ENCODE data around the gene ZNF3. TPM values are rescaled to one million over a fixed set of nuclear protein-coding genes. Genes with fewer than 3 reads are reported as not detected.

The ZNF3 gene
- total and polyA plus RNA-seq, 2 donors: 20.1 to 25.9 TPM

DNA sequence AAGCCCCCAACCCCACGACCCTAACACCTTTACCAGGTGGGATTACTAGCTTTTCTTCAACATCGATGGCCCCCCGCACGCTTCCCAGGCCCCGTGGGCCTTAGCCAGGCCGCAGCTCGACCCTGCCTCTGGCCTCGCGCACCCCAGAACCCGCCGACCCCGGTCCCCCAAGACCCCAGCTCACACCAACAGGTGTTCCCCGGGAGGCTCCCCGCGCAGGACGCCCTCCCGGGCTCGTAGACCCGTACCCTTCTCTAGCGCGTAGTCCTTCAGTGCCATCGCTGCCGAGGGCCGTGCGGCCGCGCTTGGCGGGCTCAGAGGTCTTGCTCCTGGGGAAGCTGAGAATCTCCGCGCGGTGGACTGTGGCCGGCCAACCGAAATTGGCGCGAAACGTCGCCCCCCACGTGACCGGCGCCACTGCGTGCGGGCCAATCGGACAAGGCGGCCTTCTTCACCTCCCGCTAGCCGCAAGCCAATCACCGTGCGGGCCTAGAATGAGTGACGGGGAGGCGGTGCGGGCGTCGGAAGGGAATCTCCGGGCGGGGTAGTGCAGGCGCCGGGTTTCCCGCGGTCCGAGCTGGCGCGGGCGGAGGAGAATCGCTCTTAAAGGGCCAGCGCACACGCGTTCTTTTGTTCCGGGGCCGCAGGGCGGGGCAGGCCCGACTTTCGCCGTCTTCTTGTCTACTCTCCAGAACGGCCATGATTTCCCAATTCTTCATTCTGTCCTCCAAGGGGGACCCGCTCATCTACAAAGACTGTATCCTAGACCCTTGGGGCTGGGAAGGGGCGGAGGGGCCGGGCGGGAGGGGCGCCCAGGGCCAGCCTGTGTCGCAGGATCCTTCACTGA lies 19.7 kb upstream of the ZNF3 start, which contains the start of the genes AP4M1 and MCM7:
TSS of gene AP4M1 (plus strand) at position 628 of the 847 bp plus-strand sequence. CDS start at position 700, 72 bp downstream.
TSS of gene MCM7 (minus strand) at position 382 of the 847 bp plus-strand sequence. CDS start at position 279, 103 bp downstream.
- Histone ChIP-seq H3K36me3 (ENCODE audit: control insufficient read depth in 2 of 2, insufficient read depth in 2 of 2, low read length in 1 of 2) (peaks cover 54 to 64% of the 10 kb centered on the region in 2 donors), H3K4me3 (ENCODE audit: low read length in 2 of 2) (peak within 1 kb of the TSS; percentile 64 to 91), H3K27me3 (ENCODE audit: control insufficient read depth in 2 of 2, insufficient read depth in 1 of 2, low read length in 1 of 2) (no peaks in the 10 kb centered on the region), H3K9me3 (ENCODE audit: control insufficient read depth in 2 of 2, insufficient read depth in 1 of 2, low read length in 1 of 2) (peaks cover 0 to 10% of the 10 kb centered on the region in 2 donors), H3K4me1 (ENCODE audit: control insufficient read depth in 2 of 2, insufficient read depth in 2 of 2, low read length in 2 of 2) (peaks cover 9 to 31% of the 10 kb centered on the region in 2 donors), H3K27ac (ENCODE audit: low read depth in 1 of 2, low read length in 1 of 2) (peak within 1 kb of the TSS; percentile 84 to 90)
- whole genome bisulfite sequencing: under 1% methylated on average over 80 of the region's 80 CpGs
- DNase-seq (ENCODE audit: low read depth in 6 of 9, low spot score in 9 of 9): peak; percentile 86 to 98 (median 92)

DNA sequence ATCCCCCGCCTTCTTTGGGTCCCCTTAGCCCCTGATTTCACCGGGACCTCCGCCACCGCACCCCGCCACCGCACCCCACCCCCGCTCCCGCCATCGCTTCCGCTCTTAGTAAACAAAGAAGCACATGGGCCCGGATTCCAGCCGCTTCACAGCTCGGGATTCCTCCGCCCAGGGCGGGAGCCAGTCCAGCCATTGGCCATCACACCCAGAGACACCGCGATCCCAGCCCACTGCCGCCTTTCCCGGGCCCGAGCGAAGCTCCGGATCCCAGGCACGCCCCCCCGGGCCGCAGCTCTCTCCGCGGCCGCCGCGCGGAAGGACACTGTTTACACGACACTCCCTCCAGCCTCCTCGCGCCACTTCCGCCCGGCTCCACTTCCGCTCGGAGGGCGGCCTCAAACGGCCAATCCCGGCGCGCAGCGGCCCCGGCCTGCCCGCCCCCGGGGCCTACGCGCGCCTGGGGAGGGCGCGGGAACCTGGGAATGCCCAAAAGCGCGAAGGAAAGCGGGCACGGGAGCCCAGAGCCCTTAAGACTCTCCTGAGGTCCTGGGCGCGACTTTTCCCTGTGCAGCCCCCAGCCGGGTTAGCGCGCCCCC lies 19.0 kb upstream of the ZNF3 start:
- peak in 8 of 9 donors; percentile 68 to 97 (median 91) for DNase-seq (ENCODE audit: low read depth in 6 of 9, low spot score in 9 of 9)
- H3K27me3 ChIP-seq (ENCODE audit: control insufficient read depth in 2 of 2, insufficient read depth in 1 of 2, low read length in 1 of 2): no peaks in the 10 kb centered on the region
- peaks cover 9 to 31% of the 10 kb centered on the region in 2 donors for H3K4me1 ChIP-seq (ENCODE audit: control insufficient read depth in 2 of 2, insufficient read depth in 2 of 2, low read length in 2 of 2)
- H3K27ac ChIP-seq (ENCODE audit: low read depth in 1 of 2, low read length in 1 of 2): peak overlapping the region; percentile 43 to 90
- under 1% methylated on average over 61 of the region's 61 CpGs for WGBS
- peaks cover 0 to 12% of the 10 kb centered on the region in 2 donors for H3K9me3 ChIP-seq (ENCODE audit: control insufficient read depth in 2 of 2, insufficient read depth in 1 of 2, low read length in 1 of 2)
- peak overlapping the region; percentile 64 to 91 for H3K4me3 ChIP-seq (ENCODE audit: low read length in 2 of 2)
- peaks cover 54 to 65% of the 10 kb centered on the region in 2 donors for H3K36me3 ChIP-seq (ENCODE audit: control insufficient read depth in 2 of 2, insufficient read depth in 2 of 2, low read length in 1 of 2)

DNA sequence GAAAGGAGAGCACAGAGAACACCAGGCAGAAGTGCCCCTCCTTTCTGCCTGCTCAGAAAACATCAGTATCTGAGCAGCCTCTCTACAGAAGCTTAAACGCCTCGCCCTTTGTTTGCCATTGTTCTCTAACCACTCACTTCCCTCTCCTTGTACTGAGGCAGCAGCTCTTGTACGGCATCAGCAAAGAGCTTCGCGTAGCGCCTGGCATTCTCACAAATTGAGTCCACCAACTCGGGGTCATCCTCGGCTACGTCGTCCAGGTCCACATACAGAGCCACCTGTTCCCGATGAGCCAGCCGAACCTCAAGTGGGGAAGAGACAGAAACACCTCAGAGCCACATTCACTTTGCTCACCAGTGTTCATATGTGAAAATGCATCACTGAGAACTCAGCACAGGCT lies 17.9 kb upstream of the ZNF3 start:
- 84% methylated on average over 12 of the region's 12 CpGs for WGBS
- H3K9me3 ChIP-seq (ENCODE audit: control insufficient read depth in 2 of 2, insufficient read depth in 1 of 2, low read length in 1 of 2): peaks cover 0 to 12% of the 10 kb centered on the region in 2 donors
- peak overlapping the region; percentile 52 to 68 for H3K27ac ChIP-seq (ENCODE audit: low read depth in 1 of 2, low read length in 1 of 2)
- H3K36me3 ChIP-seq (ENCODE audit: control insufficient read depth in 2 of 2, insufficient read depth in 2 of 2, low read length in 1 of 2): peaks cover 55 to 68% of the 10 kb centered on the region in 2 donors
- DNase-seq (ENCODE audit: low read depth in 6 of 9, low spot score in 9 of 9): peak in 1 of 9 donors; percentile 34
- H3K27me3 ChIP-seq (ENCODE audit: control insufficient read depth in 2 of 2, insufficient read depth in 1 of 2, low read length in 1 of 2): no peaks in the 10 kb centered on the region
- peaks cover 9 to 31% of the 10 kb centered on the region in 2 donors for H3K4me1 ChIP-seq (ENCODE audit: control insufficient read depth in 2 of 2, insufficient read depth in 2 of 2, low read length in 2 of 2)
- peak overlapping the region; percentile 64 to 91 for H3K4me3 ChIP-seq (ENCODE audit: low read length in 2 of 2)

DNA sequence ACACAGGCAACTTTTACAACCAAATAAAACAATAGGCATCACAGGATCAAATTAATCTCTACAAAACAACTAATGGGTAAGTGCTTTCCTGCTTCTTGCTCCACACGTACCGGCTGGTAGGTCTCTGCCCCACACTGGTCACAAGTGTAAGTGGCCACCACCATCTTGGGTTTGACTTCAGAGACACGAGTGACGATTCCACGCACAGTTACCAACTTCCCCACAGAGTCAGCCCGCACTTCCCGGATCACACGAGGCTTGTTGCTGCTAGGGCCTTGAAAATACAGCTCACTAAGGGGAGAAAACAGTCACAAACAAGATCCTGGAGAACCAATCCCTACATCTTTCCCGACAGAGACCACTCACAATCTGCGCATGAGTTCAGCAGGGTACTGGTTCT lies 17.4 kb upstream of the ZNF3 start:
- Histone ChIP-seq H3K9me3 (ENCODE audit: control insufficient read depth in 2 of 2, insufficient read depth in 1 of 2, low read length in 1 of 2) (peaks cover 0 to 12% of the 10 kb centered on the region in 2 donors), H3K4me3 (ENCODE audit: low read length in 2 of 2) (no peak overlapping the region), H3K27ac (ENCODE audit: low read depth in 1 of 2, low read length in 1 of 2) (peak overlapping the region; percentile 52 to 68), H3K36me3 (ENCODE audit: control insufficient read depth in 2 of 2, insufficient read depth in 2 of 2, low read length in 1 of 2) (peaks cover 55 to 70% of the 10 kb centered on the region in 2 donors), H3K4me1 (ENCODE audit: control insufficient read depth in 2 of 2, insufficient read depth in 2 of 2, low read length in 2 of 2) (peaks cover 9 to 31% of the 10 kb centered on the region in 2 donors), H3K27me3 (ENCODE audit: control insufficient read depth in 2 of 2, insufficient read depth in 1 of 2, low read length in 1 of 2) (no peaks in the 10 kb centered on the region)
- no peak for DNase-seq (ENCODE audit: low read depth in 6 of 9, low spot score in 9 of 9)
- 97% methylated on average over 10 of the region's 10 CpGs for WGBS

DNA sequence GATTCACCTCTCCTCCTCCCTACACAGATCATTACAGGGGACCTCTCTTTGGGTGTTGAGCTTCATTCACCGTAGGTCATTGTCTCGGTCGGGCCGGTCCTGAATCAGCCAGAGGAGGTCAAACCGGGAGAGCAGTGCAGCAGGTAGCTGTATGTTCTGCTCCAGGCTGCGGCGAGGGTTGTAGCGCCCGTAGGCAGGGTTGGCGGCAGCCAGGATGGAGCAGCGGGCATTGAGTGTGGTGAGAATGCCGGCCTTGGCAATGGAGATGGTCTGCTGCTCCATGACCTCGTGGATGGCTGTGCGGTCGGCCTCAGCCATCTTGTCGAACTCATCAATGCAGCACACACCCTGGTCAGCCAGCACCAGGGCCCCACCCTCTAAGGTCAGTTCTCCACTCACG lies 14.2 kb upstream of the ZNF3 start:
- peaks cover 82 to 94% of the 10 kb centered on the region in 2 donors for H3K36me3 ChIP-seq (ENCODE audit: control insufficient read depth in 2 of 2, insufficient read depth in 2 of 2, low read length in 1 of 2)
- H3K27ac ChIP-seq (ENCODE audit: low read depth in 1 of 2, low read length in 1 of 2): no peak overlapping the region
- H3K27me3 ChIP-seq (ENCODE audit: control insufficient read depth in 2 of 2, insufficient read depth in 1 of 2, low read length in 1 of 2): no peaks in the 10 kb centered on the region
- H3K4me1 ChIP-seq (ENCODE audit: control insufficient read depth in 2 of 2, insufficient read depth in 2 of 2, low read length in 2 of 2): peaks cover 9 to 17% of the 10 kb centered on the region in 2 donors
- 98% methylated on average over 17 of the region's 17 CpGs for WGBS
- no peak overlapping the region for H3K4me3 ChIP-seq (ENCODE audit: low read length in 2 of 2)
- peaks cover 0 to 7% of the 10 kb centered on the region in 2 donors for H3K9me3 ChIP-seq (ENCODE audit: control insufficient read depth in 2 of 2, insufficient read depth in 1 of 2, low read length in 1 of 2)
- no peak for DNase-seq (ENCODE audit: low read depth in 6 of 9, low spot score in 9 of 9)

DNA sequence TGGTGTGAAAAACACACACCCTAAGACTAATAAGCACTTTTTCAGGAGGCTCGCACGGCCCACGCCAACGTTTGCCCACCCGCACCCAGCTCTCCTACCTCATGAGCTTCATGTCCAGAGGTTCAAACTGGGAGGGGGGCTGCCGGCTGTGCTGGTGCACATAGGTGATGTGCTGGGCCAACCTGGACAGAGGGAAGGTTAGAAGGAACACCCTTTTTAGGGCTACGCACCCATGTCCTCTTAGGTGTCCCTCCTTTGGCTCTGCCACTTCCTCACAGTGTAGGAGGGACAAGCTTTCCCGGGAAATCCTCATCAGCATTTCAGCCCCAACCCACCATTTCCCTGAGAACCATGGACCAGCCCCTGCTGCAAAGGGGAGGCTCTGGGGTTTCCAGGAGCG lies 13.8 kb upstream of the ZNF3 start:
- no peak overlapping the region for H3K27ac ChIP-seq (ENCODE audit: low read depth in 1 of 2, low read length in 1 of 2)
- no peaks in the 10 kb centered on the region for H3K27me3 ChIP-seq (ENCODE audit: control insufficient read depth in 2 of 2, insufficient read depth in 1 of 2, low read length in 1 of 2)
- no peak overlapping the region for H3K4me3 ChIP-seq (ENCODE audit: low read length in 2 of 2)
- peaks cover 86 to 96% of the 10 kb centered on the region in 2 donors for H3K36me3 ChIP-seq (ENCODE audit: control insufficient read depth in 2 of 2, insufficient read depth in 2 of 2, low read length in 1 of 2)
- 96% methylated on average over 9 of the region's 9 CpGs for WGBS
- no peak for DNase-seq (ENCODE audit: low read depth in 6 of 9, low spot score in 9 of 9)
- H3K9me3 ChIP-seq (ENCODE audit: control insufficient read depth in 2 of 2, insufficient read depth in 1 of 2, low read length in 1 of 2): peaks cover 0 to 4% of the 10 kb centered on the region in 2 donors
- H3K4me1 ChIP-seq (ENCODE audit: control insufficient read depth in 2 of 2, insufficient read depth in 2 of 2, low read length in 2 of 2): peaks cover 9 to 17% of the 10 kb centered on the region in 2 donors

DNA sequence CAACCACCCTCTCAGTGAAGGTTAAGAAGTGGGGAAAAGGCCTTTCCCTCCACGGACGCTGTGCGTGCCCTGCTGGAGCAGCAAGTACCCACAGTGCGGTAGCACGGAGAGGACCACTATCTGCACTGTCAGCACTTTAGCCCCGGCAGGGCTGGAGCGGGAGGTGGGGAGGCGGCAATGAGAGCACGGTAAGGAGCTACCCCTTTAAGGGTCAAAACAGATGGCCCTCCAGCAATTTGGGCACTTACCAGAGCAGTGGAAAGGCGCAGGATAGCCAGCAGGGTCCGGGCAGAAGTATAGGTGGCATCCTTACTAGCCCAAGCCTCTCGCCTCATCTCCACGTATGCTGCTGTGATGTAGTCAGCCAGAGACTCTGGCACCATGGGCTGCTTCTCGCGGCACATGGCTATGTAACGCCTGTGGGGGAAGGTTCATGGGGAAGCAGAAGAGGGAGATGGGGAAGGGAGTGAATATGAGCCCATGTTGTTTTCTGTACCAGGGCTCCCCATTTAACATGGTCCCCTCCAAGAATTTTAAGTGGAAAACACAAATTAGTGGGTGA lies 12.5 kb upstream of the ZNF3 start:
- 97% methylated on average over 16 of the region's 16 CpGs for WGBS
- peaks cover 80 to 85% of the 10 kb centered on the region in 2 donors for H3K36me3 ChIP-seq (ENCODE audit: control insufficient read depth in 2 of 2, insufficient read depth in 2 of 2, low read length in 1 of 2)
- DNase-seq (ENCODE audit: low read depth in 6 of 9, low spot score in 9 of 9): no peak
- H3K27ac ChIP-seq (ENCODE audit: low read depth in 1 of 2, low read length in 1 of 2): no peak overlapping the region
- H3K27me3 ChIP-seq (ENCODE audit: control insufficient read depth in 2 of 2, insufficient read depth in 1 of 2, low read length in 1 of 2): no peaks in the 10 kb centered on the region
- peaks cover 0 to 4% of the 10 kb centered on the region in 2 donors for H3K9me3 ChIP-seq (ENCODE audit: control insufficient read depth in 2 of 2, insufficient read depth in 1 of 2, low read length in 1 of 2)
- H3K4me3 ChIP-seq (ENCODE audit: low read length in 2 of 2): no peak overlapping the region
- peaks cover 7 to 16% of the 10 kb centered on the region in 2 donors for H3K4me1 ChIP-seq (ENCODE audit: control insufficient read depth in 2 of 2, insufficient read depth in 2 of 2, low read length in 2 of 2)

DNA sequence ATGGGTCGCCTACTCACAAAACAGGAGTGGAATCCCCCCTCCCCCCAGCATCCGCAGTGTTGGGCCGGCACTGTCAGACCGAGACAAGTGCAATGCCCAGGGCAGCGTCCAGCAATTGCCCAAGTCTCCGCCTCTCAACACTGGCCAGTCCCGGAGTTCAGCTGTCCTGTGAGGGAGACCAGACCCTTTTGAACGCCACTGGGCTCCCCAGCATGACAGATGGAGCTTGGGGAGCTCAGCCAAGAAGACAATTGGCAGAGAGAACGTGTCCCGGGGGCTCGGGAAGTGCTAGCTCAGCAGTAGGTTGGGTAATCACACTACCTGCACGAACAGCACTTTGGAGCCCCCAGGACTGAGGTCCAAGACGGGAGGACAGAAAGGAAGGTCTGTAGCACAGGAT lies 12.0 kb upstream of the ZNF3 start:
- Histone ChIP-seq H3K4me3 (ENCODE audit: low read length in 2 of 2) (no peak overlapping the region), H3K4me1 (ENCODE audit: control insufficient read depth in 2 of 2, insufficient read depth in 2 of 2, low read length in 2 of 2) (peaks cover 7 to 16% of the 10 kb centered on the region in 2 donors), H3K27ac (ENCODE audit: low read depth in 1 of 2, low read length in 1 of 2) (no peak overlapping the region), H3K27me3 (ENCODE audit: control insufficient read depth in 2 of 2, insufficient read depth in 1 of 2, low read length in 1 of 2) (no peaks in the 10 kb centered on the region), H3K9me3 (ENCODE audit: control insufficient read depth in 2 of 2, insufficient read depth in 1 of 2, low read length in 1 of 2) (peaks cover 0 to 4% of the 10 kb centered on the region in 2 donors), H3K36me3 (ENCODE audit: control insufficient read depth in 2 of 2, insufficient read depth in 2 of 2, low read length in 1 of 2) (peaks cover 75 to 80% of the 10 kb centered on the region in 2 donors)
- WGBS: 93% methylated on average over 13 of the region's 13 CpGs
- DNase-seq (ENCODE audit: low read depth in 6 of 9, low spot score in 9 of 9): no peak
